Measurements from ENCODE around the gene CSMD2.

Gene CSMD2

GRCh38 chr1:33836911-33837310, 328.1 kb downstream of the CSMD2 start:
- Histone ChIP-seq H2AFZ (ENCODE audit: low read depth, low read length) (no peak overlapping the region), H3K4me3 (ENCODE audit: low read depth in 1 of 2, low read length in 2 of 2) (no peak overlapping the region), H3K79me2 (ENCODE audit: insufficient read depth, low read length) (no peaks in the 10 kb centered on the region), H3K27ac (ENCODE audit: low read length) (no peak overlapping the region), H3K9ac (ENCODE audit: low read depth, low read length) (no peak overlapping the region), H3K36me3 (ENCODE audit: insufficient read depth, low read length) (no peaks in the 10 kb centered on the region), H3K4me2 (ENCODE audit: insufficient read depth, low read length) (no peak overlapping the region), H3K27me3 (ENCODE audit: insufficient read depth, low read length, poor library complexity) (no peaks in the 10 kb centered on the region), H3K4me1 (ENCODE audit: insufficient read depth, low read length) (no peaks in the 10 kb centered on the region), H4K20me1 (ENCODE audit: insufficient read depth, low read length) (no peaks in the 10 kb centered on the region), H3K9me3 (ENCODE audit: insufficient read depth, low read length, severe bottlenecking) (no peaks in the 10 kb centered on the region)
- TF ChIP-seq EZH2 (IDR thresholded peaks at IDR 0.05; ENCODE audit: borderline replicate concordance, low read depth, low read length, severe bottlenecking) (no peak), CTCF (IDR thresholded peaks at IDR 0.05; ENCODE audit: borderline replicate concordance, extremely low read depth, low read length, poor library complexity, severe bottlenecking) (no peak)
- ATAC-seq (ENCODE audit: insufficient read depth, low read depth) (no peak), DNase-seq (no peak)

- DNase-seq (no peak), ATAC-seq (ENCODE audit: insufficient read depth, low read depth) (no peak)
- TF ChIP-seq EZH2 (IDR thresholded peaks at IDR 0.05; ENCODE audit: borderline replicate concordance, low read depth, low read length, severe bottlenecking) = no peak
- no peak for TF ChIP-seq CTCF (IDR thresholded peaks at IDR 0.05; ENCODE audit: borderline replicate concordance, extremely low read depth, low read length, poor library complexity, severe bottlenecking)
- Histone ChIP-seq H3K9ac (ENCODE audit: low read depth, low read length) (no peak overlapping the region), H4K20me1 (ENCODE audit: insufficient read depth, low read length) (no peaks in the 10 kb centered on the region), H3K36me3 (ENCODE audit: insufficient read depth, low read length) (no peaks in the 10 kb centered on the region), H3K27ac (ENCODE audit: low read length) (no peak overlapping the region), H3K27me3 (ENCODE audit: insufficient read depth, low read length, poor library complexity) (no peaks in the 10 kb centered on the region), H3K4me3 (ENCODE audit: low read depth in 1 of 2, low read length in 2 of 2) (no peak overlapping the region), H3K4me2 (ENCODE audit: insufficient read depth, low read length) (no peak overlapping the region), H3K9me3 (ENCODE audit: insufficient read depth, low read length, severe bottlenecking) (peaks cover 2% of the 10 kb centered on the region), H3K79me2 (ENCODE audit: insufficient read depth, low read length) (no peaks in the 10 kb centered on the region), H3K4me1 (ENCODE audit: insufficient read depth, low read length) (no peaks in the 10 kb centered on the region), H2AFZ (ENCODE audit: low read depth, low read length) (no peak overlapping the region)
Observed at GRCh38 chr1:33828654-33829053, 336.4 kb downstream of the CSMD2 start.

- H3K4me3 ChIP-seq (ENCODE audit: low read depth in 1 of 2, low read length in 2 of 2) = no peak overlapping the region
- H3K4me1 ChIP-seq (ENCODE audit: insufficient read depth, low read length) = no peaks in the 10 kb centered on the region
- H3K27me3 ChIP-seq (ENCODE audit: insufficient read depth, low read length, poor library complexity) = no peaks in the 10 kb centered on the region
- no peaks in the 10 kb centered on the region for H4K20me1 ChIP-seq (ENCODE audit: insufficient read depth, low read length)
- no peak overlapping the region for H3K27ac ChIP-seq (ENCODE audit: low read length)
- H3K36me3 ChIP-seq (ENCODE audit: insufficient read depth, low read length) = no peaks in the 10 kb centered on the region
- H3K79me2 ChIP-seq (ENCODE audit: insufficient read depth, low read length) = no peaks in the 10 kb centered on the region
- no peak overlapping the region for H3K4me2 ChIP-seq (ENCODE audit: insufficient read depth, low read length)
- H3K9me3 ChIP-seq (ENCODE audit: insufficient read depth, low read length, severe bottlenecking) = peaks cover 2% of the 10 kb centered on the region
- no peak overlapping the region for H3K9ac ChIP-seq (ENCODE audit: low read depth, low read length)
- DNase-seq = no peak
- no peak for TF ChIP-seq EZH2 (IDR thresholded peaks at IDR 0.05; ENCODE audit: borderline replicate concordance, low read depth, low read length, severe bottlenecking)
- TF ChIP-seq CTCF (IDR thresholded peaks at IDR 0.05; ENCODE audit: borderline replicate concordance, extremely low read depth, low read length, poor library complexity, severe bottlenecking) = no peak
- H2AFZ ChIP-seq (ENCODE audit: low read depth, low read length) = no peak overlapping the region
- no peak for ATAC-seq (ENCODE audit: insufficient read depth, low read depth)
Observed at GRCh38 chr1:33828059-33828458, 337.0 kb downstream of the CSMD2 start.

- Histone ChIP-seq H3K4me1 (ENCODE audit: insufficient read depth, low read length) (no peaks in the 10 kb centered on the region), H3K79me2 (ENCODE audit: insufficient read depth, low read length) (no peaks in the 10 kb centered on the region), H4K20me1 (ENCODE audit: insufficient read depth, low read length) (no peaks in the 10 kb centered on the region), H3K4me2 (ENCODE audit: insufficient read depth, low read length) (no peak overlapping the region), H3K9me3 (ENCODE audit: insufficient read depth, low read length, severe bottlenecking) (peaks cover 2% of the 10 kb centered on the region), H3K27me3 (ENCODE audit: insufficient read depth, low read length, poor library complexity) (no peaks in the 10 kb centered on the region), H2AFZ (ENCODE audit: low read depth, low read length) (no peak overlapping the region), H3K27ac (ENCODE audit: low read length) (no peak overlapping the region), H3K4me3 (ENCODE audit: low read depth in 1 of 2, low read length in 2 of 2) (no peak overlapping the region), H3K9ac (ENCODE audit: low read depth, low read length) (no peak overlapping the region), H3K36me3 (ENCODE audit: insufficient read depth, low read length) (no peaks in the 10 kb centered on the region)
- ATAC-seq (ENCODE audit: insufficient read depth, low read depth) (no peak), DNase-seq (no peak)
- TF ChIP-seq EZH2 (IDR thresholded peaks at IDR 0.05; ENCODE audit: borderline replicate concordance, low read depth, low read length, severe bottlenecking) (no peak), CTCF (IDR thresholded peaks at IDR 0.05; ENCODE audit: borderline replicate concordance, extremely low read depth, low read length, poor library complexity, severe bottlenecking) (no peak)
Observed at GRCh38 chr1:33826711-33827110, 338.3 kb downstream of the CSMD2 start.
